T-helper 9 cell (primary cell): ENCODE data around the gene HPGDS.
"Not testable (repeated sequence)": the region's sequence is repeated elsewhere in the genome, so short reads cannot be mapped to it uniquely, and the experiment has no call there.

Experiments used
- DNase-seq: peaks from one replicate; pipeline ENCODE4 v3.0.0-alpha.2; 2020

Gene HPGDS

DNA sequence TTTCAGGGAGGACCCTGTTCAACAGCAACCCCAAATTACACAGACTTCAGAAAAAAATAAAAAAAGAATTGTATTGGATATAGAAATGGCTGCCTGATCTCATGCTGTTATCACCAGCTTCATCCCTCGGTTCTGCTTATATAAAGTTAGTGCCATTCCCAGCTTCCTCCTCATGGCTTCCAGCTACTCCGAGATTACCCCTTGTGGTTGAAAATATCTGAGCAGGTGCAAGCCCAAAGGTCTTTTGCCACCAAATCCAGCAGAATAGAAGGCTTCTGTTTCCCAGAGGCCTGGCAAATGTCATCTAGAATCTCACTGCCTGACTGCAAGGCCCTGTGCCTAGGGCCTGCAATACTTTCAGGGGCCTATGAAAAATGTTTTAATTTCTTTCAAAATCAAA, 13.8 kb upstream of the HPGDS start:
- no peak for DNase-seq

DNA sequence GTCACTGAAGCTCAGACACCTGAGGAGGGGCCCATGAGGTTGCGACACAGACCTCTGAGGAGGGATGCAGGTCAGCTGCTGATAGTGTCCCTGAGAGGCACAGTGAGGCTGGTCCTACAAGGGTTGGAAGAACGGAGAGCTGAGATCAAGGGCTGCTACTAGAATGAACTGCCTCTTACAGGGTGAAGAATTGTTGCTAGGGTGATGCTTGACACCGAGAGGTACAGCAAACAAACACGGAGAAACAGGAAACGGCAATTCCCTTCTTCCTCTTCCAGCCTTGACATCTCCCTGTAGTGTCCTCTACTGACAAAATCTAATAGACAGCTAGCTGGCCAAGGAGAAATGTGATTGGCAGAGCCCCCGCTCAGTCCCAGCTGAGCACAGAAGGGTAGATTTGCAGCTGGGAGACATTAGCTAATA, 11.8 kb upstream of the HPGDS start:
- no peak for DNase-seq

DNA sequence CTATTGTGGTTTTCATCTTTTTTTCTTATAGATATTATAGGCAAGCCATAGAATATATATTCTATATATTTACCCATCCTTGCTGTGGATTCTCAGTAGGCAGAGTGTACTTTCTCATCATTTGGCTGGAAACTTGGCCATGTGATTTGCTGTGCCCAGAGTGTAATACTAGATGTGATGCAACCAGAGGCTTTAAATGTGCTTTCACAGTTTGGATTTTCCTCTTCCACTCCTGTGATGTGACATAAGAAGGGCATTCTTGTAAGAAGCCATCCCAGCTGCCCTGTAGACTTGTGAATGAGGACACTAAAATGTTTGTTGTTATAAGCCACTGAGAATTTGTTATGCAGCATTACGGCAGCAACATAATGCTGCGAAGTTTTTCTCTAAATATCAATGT, 10.4 kb upstream of the HPGDS start:
- DNase-seq = no peak

DNA sequence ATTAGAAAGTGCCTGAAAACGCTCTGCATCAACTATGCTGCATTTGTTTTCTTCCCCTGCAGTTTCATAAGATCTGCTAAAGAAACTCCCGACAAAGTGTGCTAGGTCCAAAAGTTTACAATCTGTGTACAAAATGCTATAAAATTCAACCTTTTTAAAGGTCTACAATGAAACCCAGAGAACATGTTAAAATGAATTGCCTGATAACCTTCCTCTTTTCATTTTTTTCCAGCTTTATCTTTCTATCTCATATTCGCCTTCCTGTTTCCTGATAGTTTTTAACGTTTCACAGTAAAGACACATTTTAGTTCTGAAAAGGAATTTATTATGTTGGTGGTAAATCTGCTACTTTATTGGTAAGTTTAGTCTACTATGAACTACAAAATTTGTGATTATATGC, 9.5 kb upstream of the HPGDS start:
- DNase-seq = no peak

DNA sequence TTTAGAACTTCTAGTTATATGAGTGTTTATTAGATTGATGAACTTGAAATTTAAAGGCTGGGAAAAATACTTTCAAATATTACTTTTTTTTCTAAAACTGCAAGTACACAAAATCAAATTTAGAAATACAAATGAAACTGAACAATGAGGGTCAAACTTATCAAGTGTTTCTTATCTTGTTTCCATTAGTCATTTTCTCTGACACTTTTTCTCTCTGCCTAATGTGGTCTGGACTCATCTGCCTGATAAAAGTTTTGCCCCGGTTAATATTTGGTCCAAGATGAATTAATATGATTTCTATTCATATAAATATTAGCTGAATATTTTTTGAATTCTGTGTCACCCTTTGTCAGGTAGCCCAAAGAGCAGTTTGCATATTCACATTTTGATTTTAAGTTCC, 8.7 kb upstream of the HPGDS start:
- no peak for DNase-seq

DNA sequence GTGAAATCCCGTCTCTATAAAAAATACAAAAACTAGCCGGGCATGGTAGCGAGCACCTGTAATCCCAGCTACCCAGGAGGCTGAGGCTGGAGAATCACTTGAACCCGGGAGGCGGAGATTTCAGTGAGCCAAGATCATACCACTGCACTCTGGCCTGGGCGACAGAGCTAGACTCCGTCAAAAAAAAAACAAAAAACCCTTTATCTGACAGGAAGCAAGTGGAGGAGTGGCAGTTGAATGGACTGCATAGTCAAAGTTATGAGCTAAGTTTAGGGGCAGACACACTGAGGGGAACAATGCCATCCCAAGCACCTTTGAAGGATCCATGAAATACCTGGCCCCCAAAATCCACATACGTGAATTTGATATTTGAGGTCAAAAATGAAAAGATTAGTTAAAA, 7.5 kb upstream of the HPGDS start:
- no peak for DNase-seq

DNA sequence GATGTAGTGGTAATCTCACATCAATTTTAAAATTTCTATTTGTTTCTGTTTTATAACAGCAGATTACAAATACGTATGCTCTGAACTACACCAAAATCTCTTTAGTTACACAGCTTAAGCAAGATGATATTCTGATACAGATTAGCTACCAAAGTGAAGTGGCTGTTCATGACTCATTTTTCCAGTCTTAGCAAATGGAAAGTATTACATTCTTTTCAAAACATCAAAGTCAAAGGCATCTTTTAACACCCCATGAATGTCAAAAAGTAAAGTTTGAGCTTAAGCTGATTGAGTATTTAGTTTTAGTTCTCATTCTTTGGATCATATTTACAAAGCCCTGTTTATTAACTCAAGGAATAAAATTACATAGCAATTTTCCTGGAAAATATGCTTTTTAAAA, 6.6 kb upstream of the HPGDS start:
- DNase-seq = no peak

DNA sequence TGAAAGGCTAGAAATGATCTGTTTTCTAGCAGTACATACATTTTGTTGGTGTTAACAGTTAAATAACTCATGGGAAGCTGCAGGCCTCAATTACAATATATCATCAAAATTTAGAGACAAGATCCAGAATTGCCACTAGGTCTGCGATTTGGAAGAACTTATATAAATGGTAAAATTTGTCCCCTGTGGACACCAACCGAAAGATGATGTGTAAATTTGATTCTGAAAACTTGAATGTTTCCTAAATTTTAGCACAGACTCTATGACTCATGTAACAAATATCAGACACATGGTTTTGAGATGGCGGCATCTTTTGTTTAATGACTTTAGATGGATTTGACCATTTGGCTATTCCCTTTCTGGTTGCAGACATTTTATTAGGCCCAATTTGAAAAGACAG, 6.0 kb upstream of the HPGDS start:
- no peak for DNase-seq

DNA sequence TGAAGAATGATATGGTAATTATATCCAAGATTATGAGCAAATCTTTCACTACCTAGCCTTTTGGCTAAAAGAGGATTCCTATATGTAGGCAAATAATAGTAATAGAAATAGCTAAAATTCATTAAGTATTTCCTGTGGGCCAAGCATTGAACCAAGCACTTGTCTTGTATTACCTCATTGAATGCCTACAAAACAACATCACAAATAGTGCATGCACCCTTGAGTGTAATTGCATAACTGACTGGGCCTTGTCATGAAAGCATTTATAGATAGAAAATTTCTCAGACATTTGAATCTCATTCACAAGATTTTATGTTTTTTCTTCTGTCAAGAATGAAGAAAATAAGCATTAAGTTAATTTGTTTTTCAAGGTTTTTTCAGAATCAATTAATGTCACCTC, 3.9 kb upstream of the HPGDS start:
- no peak for DNase-seq

DNA sequence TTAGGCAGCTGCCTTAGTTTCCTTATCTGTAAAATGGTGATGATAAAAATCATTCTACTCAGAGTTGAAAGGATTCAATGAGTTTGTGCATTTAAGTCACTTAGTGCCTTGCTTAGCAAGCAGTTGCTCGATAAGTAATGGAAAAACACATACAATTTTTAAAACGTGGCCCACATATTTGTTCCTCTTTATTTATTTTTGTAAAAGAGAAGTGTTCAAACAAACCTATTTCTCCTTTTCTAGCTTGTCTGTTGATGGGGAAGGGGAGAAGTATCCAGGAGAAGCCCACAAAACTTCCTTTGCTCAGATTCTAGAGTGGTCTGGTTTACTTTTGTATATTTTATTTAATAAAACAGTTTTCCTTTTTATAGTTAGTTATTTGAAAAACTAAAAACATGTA, 3.3 kb upstream of the HPGDS start:
- no peak for DNase-seq

DNA sequence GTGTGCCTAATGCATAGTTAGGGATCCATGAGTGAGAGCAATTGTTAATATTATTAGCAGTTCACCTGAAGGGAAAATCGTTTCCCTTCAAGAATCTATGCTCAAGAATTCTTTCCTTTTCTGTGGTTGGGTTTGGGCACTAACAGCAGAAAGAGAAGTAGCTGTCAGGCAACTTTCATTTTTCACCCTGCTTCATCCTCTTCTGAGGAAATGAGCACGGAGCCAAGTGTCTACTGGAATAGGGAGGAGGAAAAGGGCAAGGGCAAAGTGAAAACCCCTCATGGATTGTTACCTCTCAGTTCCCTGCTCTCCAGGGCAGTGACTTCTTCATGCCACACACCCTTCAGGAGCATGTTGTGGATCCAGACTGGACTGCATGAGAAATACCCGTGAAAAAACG, 2.6 kb upstream of the HPGDS start:
- no peak for DNase-seq

DNA sequence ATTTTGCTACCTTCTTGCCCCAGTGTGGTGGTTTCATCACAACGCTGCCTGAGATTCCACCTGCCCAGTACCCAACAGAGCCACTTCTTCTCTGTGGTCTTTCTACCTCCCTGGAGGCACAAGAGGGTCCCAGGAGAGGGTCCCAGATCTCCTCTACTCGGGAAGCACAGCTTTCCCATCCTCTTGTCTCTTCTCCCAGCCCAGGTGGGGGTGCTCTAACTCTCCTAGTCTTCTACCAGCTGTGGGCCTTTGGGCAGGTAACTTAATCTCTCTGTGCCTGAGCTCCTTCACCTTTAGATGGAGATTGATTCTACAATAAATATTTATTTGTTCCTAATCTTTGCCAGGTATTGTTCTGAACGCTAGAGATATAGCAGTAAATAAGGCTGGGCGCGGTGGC, 1.8 kb upstream of the HPGDS start:
- no peak for DNase-seq

DNA sequence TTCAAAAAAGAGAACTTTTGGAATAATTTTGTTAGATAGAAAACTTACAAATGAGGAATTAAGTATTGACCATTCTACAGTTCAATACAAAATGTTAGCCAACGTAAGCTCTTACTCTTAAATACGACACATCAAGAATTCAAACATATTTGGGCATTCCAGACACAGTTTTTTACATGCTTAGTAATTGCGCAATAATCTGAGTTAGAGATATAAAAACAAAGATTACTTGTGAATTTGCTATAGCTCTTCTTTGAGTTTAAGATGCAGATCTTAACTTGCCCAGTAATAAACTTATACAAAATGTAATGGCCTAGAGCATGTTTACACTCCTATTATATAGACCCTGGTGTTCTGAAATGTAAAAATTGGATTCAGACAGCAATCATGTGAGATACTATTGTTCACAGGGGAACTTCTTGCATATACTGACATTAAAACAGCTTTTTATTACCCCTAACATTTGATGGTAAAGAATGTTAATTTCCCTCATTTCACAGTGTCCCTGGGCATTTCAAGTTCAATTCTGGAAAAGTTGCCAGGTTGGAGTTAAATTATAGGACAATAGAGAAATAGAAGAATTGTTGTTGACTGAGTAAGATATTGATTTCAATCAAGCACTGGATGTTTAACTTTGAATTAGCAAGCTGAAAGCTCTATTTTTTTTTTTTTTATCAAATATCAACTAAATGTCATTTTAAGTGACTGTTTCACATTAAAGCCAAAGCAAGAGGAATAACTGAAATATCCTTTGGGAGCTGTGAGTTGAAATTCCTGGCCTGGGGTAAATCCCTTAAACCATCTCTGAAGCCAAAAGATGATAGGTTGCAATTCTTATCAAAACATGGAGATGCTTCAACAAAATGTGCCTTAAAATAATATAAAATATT, 910 bp downstream of the HPGDS start:
- DNase-seq = no peak

DNA sequence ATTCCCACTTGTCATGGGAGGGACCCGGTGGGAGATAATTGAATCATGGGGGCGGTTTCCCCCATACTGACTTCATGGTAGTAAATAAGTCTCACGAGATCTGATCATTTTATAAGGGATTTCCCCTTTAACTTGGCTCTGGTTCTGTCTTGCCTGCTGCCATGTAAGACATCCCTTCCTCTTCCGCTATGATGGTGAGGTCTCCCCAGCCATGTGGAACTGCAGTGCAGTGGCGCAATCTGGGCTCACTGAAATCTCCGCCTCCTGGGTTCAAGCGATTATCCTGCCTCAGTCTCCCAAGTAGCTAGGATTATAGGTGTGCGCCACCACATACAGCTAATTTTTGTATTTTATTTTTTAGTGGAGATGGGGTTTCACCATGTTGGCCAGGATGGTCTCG, 2.9 kb downstream of the HPGDS start:
- DNase-seq = no peak

DNA sequence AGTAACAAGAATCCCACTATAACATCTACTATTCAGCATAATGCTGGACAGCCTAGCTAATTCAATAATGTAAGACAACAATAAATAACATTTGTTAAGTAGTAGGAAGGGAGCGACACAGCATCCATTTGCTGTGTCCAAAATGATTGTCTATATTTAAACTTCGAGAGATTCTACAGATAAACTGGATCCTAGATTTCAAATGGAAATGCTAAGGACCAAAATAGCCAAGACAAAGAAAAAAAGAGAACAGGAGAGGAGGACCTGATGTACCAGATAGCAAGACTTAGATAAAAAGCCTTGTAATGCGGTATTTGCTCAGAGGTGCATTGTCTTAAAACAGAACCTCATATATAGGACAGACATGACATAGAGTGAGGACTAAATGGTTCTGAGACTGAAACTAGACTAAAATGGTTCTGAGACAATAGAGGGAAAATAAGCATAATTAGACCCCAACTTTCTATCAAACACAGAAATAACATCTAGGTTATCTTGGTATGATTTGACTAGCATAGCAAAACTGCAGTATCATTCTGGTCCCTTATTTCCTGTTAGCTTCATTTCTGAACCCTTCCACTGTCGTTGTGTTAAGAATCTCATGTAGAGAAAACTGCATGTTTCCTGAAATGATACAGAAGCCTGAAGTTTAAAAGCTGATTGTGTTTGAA, 3.8 kb downstream of the HPGDS start:
- DNase-seq = no peak

DNA sequence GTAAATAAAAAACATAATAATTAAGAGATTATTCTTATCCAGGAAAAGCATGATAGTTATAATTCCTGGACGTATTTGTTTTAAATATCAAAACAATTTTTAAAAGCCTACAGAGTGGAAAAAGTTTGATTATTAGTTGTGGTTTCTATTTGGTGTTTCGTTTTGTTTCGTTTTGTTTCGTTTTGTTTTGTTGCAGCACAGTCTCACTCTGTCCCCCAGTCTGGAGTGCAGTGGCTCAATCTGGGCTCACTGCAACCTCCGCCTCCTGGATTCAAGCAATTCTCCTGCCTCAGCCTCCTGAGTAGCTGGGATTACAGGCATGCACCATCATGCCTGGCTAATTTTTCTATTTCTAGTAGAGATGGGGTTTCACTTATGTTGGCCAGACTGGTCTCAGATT, 5.8 kb downstream of the HPGDS start:
- not testable (repeated sequence) for DNase-seq

DNA sequence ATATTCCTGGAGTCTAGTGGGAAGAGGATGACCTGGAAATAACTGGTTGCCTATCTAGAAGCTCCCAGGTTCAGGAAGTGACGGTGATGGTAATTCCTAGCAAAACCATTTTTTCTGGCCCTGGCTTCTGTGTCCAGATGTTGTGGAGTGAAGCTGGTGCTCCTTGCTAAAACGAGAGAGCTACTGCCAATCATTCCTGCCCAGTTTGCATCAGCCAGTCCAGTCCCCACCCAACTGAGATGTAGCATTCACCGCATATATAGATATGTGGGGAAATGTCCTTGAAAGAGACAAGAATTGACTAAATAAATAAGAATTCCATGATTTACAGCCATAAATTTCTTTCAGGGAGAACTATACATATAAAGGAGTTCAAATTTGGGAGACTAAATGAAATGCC, 6.3 kb downstream of the HPGDS start:
- no peak for DNase-seq

DNA sequence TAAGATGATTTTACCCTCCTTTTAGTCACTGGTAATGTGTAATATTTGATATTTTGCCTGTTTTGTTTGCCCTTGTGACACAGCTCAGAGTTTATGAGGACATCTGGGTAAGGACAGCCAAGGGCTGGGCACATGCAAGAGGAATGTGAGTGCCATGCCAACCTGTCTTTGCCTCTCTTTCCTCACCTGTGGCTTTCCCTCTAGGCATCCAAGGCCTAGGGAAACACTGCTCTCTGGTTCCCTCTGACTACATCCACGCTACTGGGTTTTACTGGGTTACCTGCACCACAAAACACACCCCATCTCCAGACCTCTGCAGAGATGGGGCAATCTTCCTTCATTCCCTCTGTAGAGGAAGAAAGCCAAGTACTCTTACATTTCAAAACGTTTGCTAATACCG, 7.7 kb downstream of the HPGDS start:
- no peak for DNase-seq

DNA sequence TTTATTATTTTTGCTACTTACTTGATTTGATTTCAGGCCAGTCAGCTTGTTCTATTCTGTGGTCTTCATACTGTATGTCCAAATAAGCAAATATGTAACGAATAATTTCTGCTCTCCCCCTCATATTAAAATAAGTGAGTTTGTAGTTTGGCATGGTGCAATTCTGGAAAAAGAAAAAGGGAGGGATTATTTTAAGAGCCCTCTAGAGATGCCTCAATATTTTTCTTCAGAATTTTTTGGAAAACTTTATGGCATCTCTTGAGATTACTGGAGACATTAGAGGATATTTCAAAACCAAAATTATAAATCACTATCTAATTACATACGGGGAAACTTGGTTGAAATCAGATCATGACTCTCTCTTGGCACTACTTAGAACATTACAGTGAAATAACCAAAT, 8.2 kb downstream of the HPGDS start:
- DNase-seq = no peak

DNA sequence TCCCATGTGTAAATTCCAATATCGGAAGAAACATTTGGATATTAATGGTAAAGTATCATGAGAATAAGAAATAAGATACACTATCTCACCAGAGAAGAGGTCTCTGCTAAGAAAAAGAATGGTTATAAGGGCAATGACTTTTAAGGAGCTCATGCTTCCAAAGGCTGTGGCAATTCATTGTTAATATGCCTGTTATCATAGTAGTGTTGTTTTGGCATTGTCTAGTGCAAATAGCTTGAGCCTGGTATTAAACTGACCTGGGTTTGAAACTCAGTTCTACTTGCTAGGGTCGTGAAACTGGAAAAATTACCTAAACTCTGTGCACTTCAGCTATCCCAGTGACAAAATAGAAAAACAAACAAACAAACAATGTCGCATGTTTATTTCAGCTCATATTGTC, 8.8 kb downstream of the HPGDS start:
- no peak for DNase-seq

DNA sequence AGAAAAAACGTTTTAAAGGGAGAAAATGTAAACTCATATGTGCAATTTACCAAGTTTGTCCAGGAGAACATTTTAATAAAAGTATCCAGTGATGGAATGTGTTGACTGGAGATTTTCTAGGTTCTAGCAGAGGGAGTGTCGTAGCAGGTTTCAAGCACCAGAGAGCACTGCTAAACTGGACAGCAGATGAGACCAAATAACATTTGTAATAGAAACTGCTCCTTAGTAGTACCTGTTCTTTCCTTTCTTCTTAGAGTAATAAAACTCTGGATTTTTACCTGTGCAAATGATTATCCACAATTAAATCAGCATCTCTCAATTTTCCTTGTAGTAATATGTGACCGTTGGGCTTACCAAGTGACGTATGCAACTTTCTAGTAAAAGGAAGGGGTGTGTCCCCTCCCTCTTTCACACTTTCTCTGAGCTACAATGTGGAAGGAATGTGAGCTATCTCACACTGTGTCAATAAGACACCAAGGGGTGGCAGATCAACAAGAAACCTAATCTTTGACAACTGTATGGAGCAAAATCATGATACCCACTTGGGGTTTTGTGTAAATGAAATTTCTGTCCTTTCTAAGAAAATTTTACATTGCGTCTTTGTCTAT, 9.5 kb downstream of the HPGDS start:
- DNase-seq = no peak

DNA sequence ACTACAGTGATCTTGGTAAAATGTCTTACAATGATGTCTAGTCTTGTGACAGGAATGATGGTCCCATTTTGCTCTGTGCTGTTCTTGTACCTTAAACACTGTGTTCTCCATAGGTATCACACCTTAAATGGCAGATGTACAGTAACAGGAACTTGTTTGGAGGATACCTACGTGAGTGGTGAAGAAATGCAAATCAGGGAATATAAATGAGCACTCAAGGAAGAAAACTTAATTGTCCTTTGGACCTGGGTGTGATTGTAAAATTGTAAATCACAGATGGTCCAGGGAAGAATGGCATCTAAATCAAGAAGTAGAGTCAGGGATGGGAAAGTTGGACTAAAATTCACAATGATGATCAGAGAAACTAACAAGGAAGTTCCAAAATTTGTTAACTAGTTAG, 12.7 kb downstream of the HPGDS start:
- DNase-seq = no peak

DNA sequence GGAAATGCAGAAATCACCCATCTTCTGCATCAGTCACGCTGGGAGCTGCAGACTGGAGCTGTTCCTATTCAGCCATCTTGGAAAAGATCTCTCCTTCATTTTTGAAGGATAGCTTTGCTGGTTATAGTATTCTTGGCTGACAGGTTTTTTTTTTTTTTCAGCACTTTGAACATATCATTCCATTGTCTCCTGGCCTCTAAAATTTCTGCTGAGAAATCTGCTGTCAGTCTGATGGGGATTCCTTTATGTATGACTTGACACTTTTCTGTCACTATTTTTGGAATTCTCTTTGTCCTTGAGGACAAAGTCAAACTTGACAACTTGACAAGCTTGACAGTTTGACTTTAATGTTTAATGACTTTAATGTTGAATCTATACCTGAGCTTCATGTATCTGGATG, 16.8 kb downstream of the HPGDS start:
- no peak for DNase-seq

DNA sequence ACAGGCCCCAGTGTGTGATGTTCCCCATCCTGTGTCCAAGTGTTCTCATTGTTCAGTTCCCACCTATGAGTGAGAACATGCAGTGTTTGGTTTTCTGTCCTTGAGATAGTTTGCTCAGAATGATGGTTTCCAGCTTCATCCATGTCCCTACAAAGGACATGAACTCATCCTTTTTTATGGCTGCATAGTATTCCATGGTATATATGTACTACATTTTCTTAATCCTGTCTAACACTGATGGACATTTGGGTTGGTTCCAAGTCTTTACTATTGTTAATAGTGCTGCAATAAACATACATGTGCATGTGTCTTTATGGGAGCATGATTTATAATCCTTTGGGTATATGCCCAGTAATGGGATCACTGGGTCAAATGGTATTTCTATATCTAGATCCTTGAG, 22.7 kb downstream of the HPGDS start:
- not testable (repeated sequence) for DNase-seq
